ENCODE results near the gene FSD1. TPM values are rescaled to one million over a fixed set of nuclear protein-coding genes. Genes with fewer than 3 reads are reported as not detected.

Gene FSD1
- total RNA-seq, 1 donor from 2014 or later = 17.7 TPM

DNA sequence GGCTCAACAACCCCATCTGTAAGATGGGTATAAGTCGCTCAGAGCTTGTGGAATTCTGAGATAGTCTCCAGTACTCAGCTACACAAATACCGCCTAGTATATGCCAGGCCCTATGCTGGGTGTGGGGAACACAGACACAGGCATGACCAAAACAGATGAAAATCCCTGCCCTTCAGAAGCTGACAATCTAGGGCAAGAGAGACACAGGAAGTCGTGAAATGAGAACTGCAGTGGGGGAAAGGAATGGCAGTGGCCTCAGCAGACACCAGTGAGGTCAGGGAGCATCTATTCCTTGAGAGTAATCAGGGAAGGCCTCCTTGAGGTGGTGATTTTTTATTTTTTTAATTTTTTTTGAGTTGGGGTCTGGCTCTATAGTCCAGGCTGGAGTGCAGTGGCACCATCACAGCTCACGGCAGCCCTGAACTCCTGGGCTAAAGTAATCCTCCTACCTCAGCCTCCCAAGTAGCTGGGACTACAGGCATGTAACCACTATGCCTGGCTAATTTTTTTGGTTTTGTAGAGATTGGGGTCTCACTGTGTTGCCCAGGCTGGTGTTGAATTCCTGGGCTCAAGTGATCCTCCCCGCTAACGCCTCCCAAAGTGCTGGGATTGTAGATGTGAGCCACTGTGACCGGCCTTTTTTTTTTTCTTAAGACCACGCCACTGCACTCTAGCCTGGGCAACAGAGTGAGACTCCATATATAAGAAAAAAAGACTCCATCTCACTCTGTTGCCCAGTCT lies 5.4 kb upstream of the FSD1 start:
- no peak for DNase-seq (ENCODE audit: low spot score in 2 of 2, unreplicated experiment in 2 of 2)
- H3K4me1 Mint-ChIP-seq = peaks cover 6% of the 10 kb centered on the region
- no peaks in the 10 kb centered on the region for H3K36me3 Mint-ChIP-seq
- TF ChIP-seq, protein P1, sequence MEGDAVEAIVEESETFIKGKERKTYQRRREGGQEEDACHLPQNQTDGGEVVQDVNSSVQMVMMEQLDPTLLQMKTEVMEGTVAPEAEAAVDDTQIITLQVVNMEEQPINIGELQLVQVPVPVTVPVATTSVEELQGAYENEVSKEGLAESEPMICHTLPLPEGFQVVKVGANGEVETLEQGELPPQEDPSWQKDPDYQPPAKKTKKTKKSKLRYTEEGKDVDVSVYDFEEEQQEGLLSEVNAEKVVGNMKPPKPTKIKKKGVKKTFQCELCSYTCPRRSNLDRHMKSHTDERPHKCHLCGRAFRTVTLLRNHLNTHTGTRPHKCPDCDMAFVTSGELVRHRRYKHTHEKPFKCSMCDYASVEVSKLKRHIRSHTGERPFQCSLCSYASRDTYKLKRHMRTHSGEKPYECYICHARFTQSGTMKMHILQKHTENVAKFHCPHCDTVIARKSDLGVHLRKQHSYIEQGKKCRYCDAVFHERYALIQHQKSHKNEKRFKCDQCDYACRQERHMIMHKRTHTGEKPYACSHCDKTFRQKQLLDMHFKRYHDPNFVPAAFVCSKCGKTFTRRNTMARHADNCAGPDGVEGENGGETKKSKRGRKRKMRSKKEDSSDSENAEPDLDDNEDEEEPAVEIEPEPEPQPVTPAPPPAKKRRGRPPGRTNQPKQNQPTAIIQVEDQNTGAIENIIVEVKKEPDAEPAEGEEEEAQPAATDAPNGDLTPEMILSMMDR (IDR thresholded peaks at IDR 0.05; ENCODE audit: unreplicated experiment) = no peak
- H3K9me3 Mint-ChIP-seq = no peaks in the 10 kb centered on the region
- H3K4me3 Mint-ChIP-seq = no peak overlapping the region
- no peak overlapping the region for H3K27ac Mint-ChIP-seq
- no peaks in the 10 kb centered on the region for H3K27me3 Mint-ChIP-seq (ENCODE audit: low read depth)

DNA sequence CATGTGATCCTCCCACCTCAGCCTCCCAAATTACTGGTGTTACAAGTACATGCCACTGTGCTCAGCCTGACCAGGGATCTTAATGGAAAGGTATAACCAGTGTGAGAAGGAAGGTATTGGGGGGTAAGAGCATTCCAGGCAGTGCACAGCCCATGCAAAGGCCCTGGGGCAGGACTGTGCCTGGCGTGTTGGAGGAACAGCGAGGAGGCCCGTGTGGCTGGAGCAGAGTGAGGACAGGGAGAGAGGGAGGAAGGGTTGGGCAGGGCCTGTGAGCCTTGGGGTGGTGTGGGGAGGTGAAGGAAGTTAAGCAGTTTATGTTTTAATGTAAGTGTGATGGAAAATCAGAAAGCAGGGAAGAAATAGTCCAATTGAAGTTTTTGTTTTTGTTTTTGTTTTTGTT lies 3.8 kb upstream of the FSD1 start:
- peaks cover 6% of the 10 kb centered on the region for H3K4me1 Mint-ChIP-seq
- DNase-seq (ENCODE audit: low spot score in 2 of 2, unreplicated experiment in 2 of 2) = no peak
- no peak overlapping the region for H3K27ac Mint-ChIP-seq
- H3K27me3 Mint-ChIP-seq (ENCODE audit: low read depth) = no peaks in the 10 kb centered on the region
- no peak overlapping the region for H3K4me3 Mint-ChIP-seq
- no peaks in the 10 kb centered on the region for H3K9me3 Mint-ChIP-seq
- H3K36me3 Mint-ChIP-seq = no peaks in the 10 kb centered on the region
- TF ChIP-seq, protein P1 (IDR thresholded peaks at IDR 0.05; ENCODE audit: unreplicated experiment) = no peak

DNA sequence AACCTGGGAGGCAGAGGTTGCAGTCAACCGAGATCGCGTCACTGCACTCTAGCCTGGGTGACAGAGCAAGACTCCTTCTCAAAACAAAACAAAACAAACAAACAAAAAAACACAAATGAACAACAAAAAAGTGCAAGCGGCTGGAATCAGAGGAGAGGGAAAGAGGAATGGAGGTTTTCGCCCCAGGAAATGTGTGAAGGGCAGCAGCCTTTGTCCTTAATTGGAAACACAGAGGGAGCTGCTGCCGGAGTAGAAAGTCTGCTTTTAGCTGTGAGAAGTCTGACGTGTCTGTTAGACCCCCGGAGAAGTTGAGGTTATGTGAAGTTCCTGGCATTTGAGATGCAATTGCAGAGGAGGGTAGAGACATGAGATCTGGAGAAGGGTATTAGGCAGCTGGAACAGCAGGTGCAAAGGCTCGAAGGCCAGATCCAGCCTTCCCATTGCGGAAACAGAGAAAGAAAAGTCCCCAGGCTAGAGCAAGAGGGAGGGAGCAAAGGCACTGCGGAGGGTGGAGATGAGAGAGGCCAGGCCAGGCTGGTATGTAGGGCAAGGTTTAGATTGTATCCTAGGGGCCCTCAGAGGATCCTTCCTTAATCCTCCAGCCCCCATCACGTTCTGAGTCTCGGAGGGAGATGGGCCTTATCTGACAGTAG lies 2.7 kb upstream of the FSD1 start:
- H3K36me3 Mint-ChIP-seq = peaks cover 2% of the 10 kb centered on the region
- peaks cover 6% of the 10 kb centered on the region for H3K4me1 Mint-ChIP-seq
- DNase-seq (ENCODE audit: low spot score in 2 of 2, unreplicated experiment in 2 of 2) = no peak
- H3K9me3 Mint-ChIP-seq = no peaks in the 10 kb centered on the region
- no peak overlapping the region for H3K4me3 Mint-ChIP-seq
- H3K27me3 Mint-ChIP-seq (ENCODE audit: low read depth) = no peaks in the 10 kb centered on the region
- no peak overlapping the region for H3K27ac Mint-ChIP-seq
- TF ChIP-seq, protein P1 (IDR thresholded peaks at IDR 0.05; ENCODE audit: unreplicated experiment) = no peak

DNA sequence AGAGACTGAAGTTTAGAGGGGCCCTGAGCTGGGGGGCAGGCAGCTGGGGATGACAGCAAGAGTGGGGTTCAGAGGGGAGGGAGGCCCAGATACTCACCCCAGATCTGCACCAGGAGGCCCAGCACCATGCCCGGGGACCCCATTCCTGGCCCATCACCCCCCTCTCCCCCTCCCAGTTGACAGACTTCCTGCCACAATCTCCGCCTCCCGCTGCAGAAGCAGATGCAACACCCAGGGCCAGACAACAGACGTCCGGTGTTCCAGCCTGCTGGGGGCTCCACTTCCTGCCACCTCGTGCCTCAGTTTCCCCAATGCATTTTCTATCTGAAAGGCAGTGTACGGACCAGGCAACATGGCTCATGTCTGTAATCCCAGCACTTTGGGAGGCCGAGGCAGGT lies 2.2 kb upstream of the FSD1 start, which contains the start of gene TMIGD2:
Gene TMIGD2, minus strand, starts transcription at position 147 of the 398 bp plus-strand sequence. Its CDS starts 4 bp downstream, at position 143.
- Mint-ChIP-seq H3K4me3 (no peak within 1 kb of the TSS), H3K27ac (no peak within 1 kb of the TSS), H3K27me3 (ENCODE audit: low read depth) (no peaks in the 10 kb centered on the region), H3K9me3 (no peaks in the 10 kb centered on the region), H3K4me1 (peaks cover 6% of the 10 kb centered on the region), H3K36me3 (peaks cover 3% of the 10 kb centered on the region)
- TF ChIP-seq, protein P1 (IDR thresholded peaks at IDR 0.05; ENCODE audit: unreplicated experiment) = no peak
- no peak for DNase-seq (ENCODE audit: low spot score in 2 of 2, unreplicated experiment in 2 of 2)

DNA sequence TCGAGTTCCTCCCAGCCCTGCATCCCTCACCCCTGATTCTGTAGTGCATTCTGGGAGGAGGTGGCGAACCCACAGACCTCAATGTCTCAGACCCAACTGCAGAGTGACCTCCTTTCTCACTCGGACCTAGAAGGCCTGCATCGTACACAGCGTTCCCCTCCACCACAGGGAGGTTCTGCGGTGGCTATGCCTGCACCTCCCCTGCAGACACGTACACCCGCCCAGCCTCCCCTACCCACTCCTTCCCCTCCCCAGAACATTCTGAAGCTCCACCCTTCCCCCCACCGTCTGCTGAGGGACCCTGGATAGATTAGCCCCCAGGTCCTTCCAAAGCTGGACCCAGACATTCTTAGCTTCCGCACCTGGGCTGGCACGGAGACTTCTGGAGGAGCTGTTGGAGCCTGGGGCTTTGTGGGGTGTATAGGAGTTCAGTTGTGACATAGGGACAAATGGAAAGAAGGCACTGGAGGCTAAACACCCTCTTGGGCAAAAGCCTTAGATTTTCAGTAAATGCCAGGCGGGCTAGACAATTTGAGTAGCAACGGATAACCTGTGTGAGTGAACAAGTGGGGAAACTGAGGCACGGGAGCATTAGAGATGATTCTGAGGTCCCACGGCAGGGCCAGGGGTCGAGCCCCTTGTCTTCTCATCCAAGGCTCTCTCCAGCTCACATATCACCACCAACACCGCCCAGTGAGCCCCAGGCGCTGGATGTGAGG lies 420 bp upstream of the FSD1 start:
- Mint-ChIP-seq H3K4me3 (peak overlapping the region; percentile 59), H3K27ac (no peak overlapping the region), H3K9me3 (no peaks in the 10 kb centered on the region), H3K4me1 (peaks cover 6% of the 10 kb centered on the region), H3K36me3 (peaks cover 3% of the 10 kb centered on the region), H3K27me3 (ENCODE audit: low read depth) (no peaks in the 10 kb centered on the region)
- no peak for DNase-seq (ENCODE audit: low spot score in 2 of 2, unreplicated experiment in 2 of 2)
- TF ChIP-seq, protein P1 (IDR thresholded peaks at IDR 0.05; ENCODE audit: unreplicated experiment) = no peak

All from mesothelial cell of epicardium (in vitro differentiated cells).